HEK293 (cell line): ENCODE data around the gene FERMT2.

Experiments
- CTCF ChIA-PET: fragments of 350-600 bp; formaldehyde crosslinking; extraction: SDS; loops from one replicate; lab custom pipeline; 2021; ENCODE audit warnings: antibody characterized with exemption; lab: Yijun Ruan, JAX
- POLR2A ChIA-PET: fragments of 300-600 bp; formaldehyde crosslinking; extraction: SDS; loops from one replicate; lab custom pipeline; 2020; ENCODE audit warnings: antibody characterized with exemption, inconsistent platforms; lab: Yijun Ruan, JAX
- H3K27ac ChIP-seq: fragments of 200-500 bp; sonication (Bioruptor generic); 2 replicates; pipeline ENCODE4 v1.5.1; 2014; ENCODE audit warnings: low read depth, low read length, control low read depth, inconsistent platforms; ENCODE audit errors: extremely low read depth
- H3K36me3 ChIP-seq, 2 experiments: fragments of 200-500 bp in 1 of 2; sonication (Bioruptor generic) in 1 of 2; 1 replicate in 1 of 2; 2 replicates in 1 of 2; pipeline ENCODE4 v1.5.1; 2014 to 2017; ENCODE audit warnings: inconsistent platforms in 2 of 2, low read length in 2 of 2; ENCODE audit not compliant: control insufficient read depth in 2 of 2, insufficient read depth in 1 of 2
- H3K4me1 ChIP-seq: fragments of 200-500 bp; sonication (Bioruptor generic); 2 replicates; pipeline ENCODE4 v1.5.1; 2014; ENCODE audit warnings: mild to moderate bottlenecking, low read length, inconsistent platforms; ENCODE audit not compliant: control insufficient read depth, insufficient read depth
- H3K4me3 ChIP-seq: 2 replicates; pipeline ENCODE4 v1.5.1; 2011; ENCODE audit warnings: low read depth, mild to moderate bottlenecking, control low read depth, low read length, moderate library complexity
- H3K9me3 ChIP-seq: fragments of 200-500 bp; sonication (Bioruptor generic); 2 replicates; pipeline ENCODE4 v1.5.1; 2014; ENCODE audit warnings: low read depth, low read length, inconsistent platforms; ENCODE audit not compliant: control insufficient read depth, insufficient read depth
- FEZF1 ChIP-seq: fragments of 450-650 bp; formaldehyde crosslinking; IDR thresholded peaks from 2 replicates; pipeline ENCODE4 v1.5.1; 2016; ENCODE audit warnings: missing biosample characterization, missing genetic modification characterization
- OSR2 ChIP-seq: fragments of 450-650 bp; formaldehyde crosslinking; IDR thresholded peaks from 2 replicates; pipeline ENCODE4 v1.5.1; 2016; ENCODE audit warnings: missing biosample characterization, missing genetic modification characterization
- TCF7L2 ChIP-seq: IDR thresholded peaks from 2 replicates; pipeline ENCODE4 v1.6.1; 2011; ENCODE audit warnings: low read depth, mild to moderate bottlenecking, inconsistent platforms, low read length, moderate library complexity, borderline replicate concordance
- ZNF114 ChIP-seq: fragments of 450-650 bp; formaldehyde crosslinking; IDR thresholded peaks from 2 replicates; pipeline ENCODE4 v1.5.0; 2017; ENCODE audit warnings: missing biosample characterization, missing genetic modification characterization
- ZNF248 ChIP-seq: fragments of 450-650 bp; formaldehyde crosslinking; IDR thresholded peaks from 2 replicates; pipeline ENCODE4 v1.5.1; 2017; ENCODE audit warnings: missing biosample characterization, missing genetic modification characterization
- ZNF266 ChIP-seq: fragments of 450-650 bp; formaldehyde crosslinking; IDR thresholded peaks from 2 replicates; pipeline ENCODE4 v1.5.1; 2016; ENCODE audit warnings: missing biosample characterization, missing genetic modification characterization, low read depth
- ZNF629 ChIP-seq: fragments of 450-650 bp; formaldehyde crosslinking; IDR thresholded peaks from 2 replicates; pipeline ENCODE4 v1.5.1; 2017; ENCODE audit warnings: missing biosample characterization, missing genetic modification characterization
- TF ChIP-seq, protein P1 (sequence below): fragments of 450-650 bp; formaldehyde crosslinking; IDR thresholded peaks from 2 replicates; pipeline ENCODE4 v1.5.1; 2017; ENCODE audit warnings: missing biosample characterization, missing genetic modification characterization
- TF ChIP-seq, protein P2 (sequence below): fragments of 450-650 bp; IDR thresholded peaks from 2 replicates; pipeline ENCODE4 v1.5.1; 2018; ENCODE audit warnings: missing biosample characterization, mild to moderate bottlenecking, missing genetic modification characterization
- TF ChIP-seq, protein P3 (sequence below): fragments of 450-650 bp; formaldehyde crosslinking; IDR thresholded peaks from 2 replicates; pipeline ENCODE4 v1.5.1; 2016; ENCODE audit warnings: missing biosample characterization, missing genetic modification characterization
- TF ChIP-seq, protein P4 (sequence below): fragments of 450-650 bp; formaldehyde crosslinking; IDR thresholded peaks from 2 replicates; pipeline ENCODE4 v1.5.1; 2017; ENCODE audit warnings: missing biosample characterization, missing genetic modification characterization

FERMT2 gene

DNA sequence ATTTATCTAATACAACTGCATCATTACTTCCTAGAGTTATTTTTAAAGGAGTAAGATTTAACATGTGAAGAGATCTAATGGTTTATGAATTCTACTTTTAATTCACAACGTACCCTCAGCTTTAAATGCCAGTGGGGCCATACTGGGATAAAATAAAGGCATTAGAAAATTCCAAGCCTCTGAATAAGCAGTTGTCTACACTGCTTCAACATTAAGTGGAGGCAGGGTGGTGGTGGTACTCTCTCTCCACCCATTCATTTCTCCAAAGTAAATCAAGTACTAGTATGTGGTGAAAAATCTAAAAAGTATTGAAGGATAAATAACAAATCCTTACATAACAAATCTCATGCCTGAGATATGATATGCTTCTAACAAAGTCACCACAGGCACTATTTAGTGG is 52.4 kb downstream of the FERMT2 start:
- no peak for TF ChIP-seq OSR2 (tag by site-specific recombination)
- H3K4me1 ChIP-seq, result peaks cover 7% of the 10 kb centered on the region
- ChIA-PET POLR2A (no interaction called here), CTCF (interaction anchor here (0.5 kb wide), 1 partner anchor 231 kb away, joined by 6 read pairs; no protein-coding TSS in a partner anchor)
- no peaks in the 10 kb centered on the region; a peak in 1 of 3 replicates for H3K36me3 ChIP-seq
- no peaks in the 10 kb centered on the region for H3K9me3 ChIP-seq
- H3K27ac ChIP-seq, result no peak overlapping the region
- no peak overlapping the region for H3K4me3 ChIP-seq

DNA sequence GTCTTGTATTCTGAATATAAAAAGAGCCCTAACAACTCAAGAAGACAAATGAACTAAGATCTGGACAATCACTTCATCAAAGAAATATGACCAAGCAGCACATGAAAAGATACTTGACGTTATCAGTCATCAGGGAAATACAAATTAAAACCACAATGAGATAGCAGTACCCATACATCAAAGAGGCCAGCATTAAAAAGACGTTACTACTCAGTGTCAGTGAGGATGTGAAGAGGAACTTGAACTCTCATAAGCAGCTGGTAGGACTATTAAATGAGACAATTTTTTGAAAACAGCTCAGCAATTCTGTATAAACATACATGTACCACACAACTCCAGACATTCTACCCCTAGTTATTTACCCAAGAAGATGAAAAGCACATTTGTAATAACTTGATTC is 55.9 kb downstream of the FERMT2 start:
- no peak overlapping the region for H3K27ac ChIP-seq
- no peak overlapping the region for H3K4me3 ChIP-seq
- no peaks in the 10 kb centered on the region for H3K9me3 ChIP-seq
- H3K4me1 ChIP-seq, result peaks cover 7% of the 10 kb centered on the region
- POLR2A ChIA-PET, result no interaction called here
- CTCF ChIA-PET, result no interaction called here
- TF ChIP-seq ZNF114 (tag by site-specific recombination) (no peak), TCF7L2 (peak; percentile 72; the same call in 1 of the 2 replicates), ZNF248 (tag by site-specific recombination) (no peak), ZNF629 (tag by site-specific recombination) (0 out of 2 replicates have a peak, but pooled peaks have one; percentile 9), OSR2 (tag by site-specific recombination) (peak; percentile 36; the same call in 1 of the 2 replicates), FEZF1 (peak; percentile 64; the same call in 1 of the 2 replicates), ZNF266 (tag by site-specific recombination) (no peak)
- TF ChIP-seq, protein P1, sequence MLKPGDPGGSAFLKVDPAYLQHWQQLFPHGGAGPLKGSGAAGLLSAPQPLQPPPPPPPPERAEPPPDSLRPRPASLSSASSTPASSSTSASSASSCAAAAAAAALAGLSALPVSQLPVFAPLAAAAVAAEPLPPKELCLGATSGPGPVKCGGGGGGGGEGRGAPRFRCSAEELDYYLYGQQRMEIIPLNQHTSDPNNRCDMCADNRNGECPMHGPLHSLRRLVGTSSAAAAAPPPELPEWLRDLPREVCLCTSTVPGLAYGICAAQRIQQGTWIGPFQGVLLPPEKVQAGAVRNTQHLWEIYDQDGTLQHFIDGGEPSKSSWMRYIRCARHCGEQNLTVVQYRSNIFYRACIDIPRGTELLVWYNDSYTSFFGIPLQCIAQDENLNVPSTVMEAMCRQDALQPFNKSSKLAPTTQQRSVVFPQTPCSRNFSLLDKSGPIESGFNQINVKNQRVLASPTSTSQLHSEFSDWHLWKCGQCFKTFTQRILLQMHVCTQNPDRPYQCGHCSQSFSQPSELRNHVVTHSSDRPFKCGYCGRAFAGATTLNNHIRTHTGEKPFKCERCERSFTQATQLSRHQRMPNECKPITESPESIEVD (tag by site-specific recombination), result 0 out of 2 replicates have a peak, but pooled peaks have one; percentile 27
- H3K36me3 ChIP-seq, result peaks cover 6 to 11% of the 10 kb centered on the region in 2 experiments; a peak in 2 of 3 replicates

DNA sequence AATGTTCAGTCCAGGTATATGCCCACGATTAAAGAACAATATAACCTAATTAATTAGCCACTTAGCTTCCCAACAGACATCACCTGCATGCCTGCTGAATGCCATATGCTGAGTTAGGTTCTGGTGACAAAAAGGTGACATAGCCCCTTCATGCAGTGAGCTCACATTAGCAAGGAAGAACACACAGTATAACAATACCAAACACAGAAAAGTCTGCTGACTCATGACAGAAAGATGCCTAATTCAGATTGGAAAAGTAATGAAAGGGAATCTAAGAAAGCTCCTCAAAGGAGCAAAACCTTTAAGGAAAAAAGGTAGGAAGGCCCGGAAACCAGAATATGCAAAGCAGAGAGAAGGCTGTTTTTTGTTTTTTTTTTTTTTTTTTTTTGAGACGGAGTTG is 59.0 kb downstream of the FERMT2 start:
- TF ChIP-seq, protein P2, sequence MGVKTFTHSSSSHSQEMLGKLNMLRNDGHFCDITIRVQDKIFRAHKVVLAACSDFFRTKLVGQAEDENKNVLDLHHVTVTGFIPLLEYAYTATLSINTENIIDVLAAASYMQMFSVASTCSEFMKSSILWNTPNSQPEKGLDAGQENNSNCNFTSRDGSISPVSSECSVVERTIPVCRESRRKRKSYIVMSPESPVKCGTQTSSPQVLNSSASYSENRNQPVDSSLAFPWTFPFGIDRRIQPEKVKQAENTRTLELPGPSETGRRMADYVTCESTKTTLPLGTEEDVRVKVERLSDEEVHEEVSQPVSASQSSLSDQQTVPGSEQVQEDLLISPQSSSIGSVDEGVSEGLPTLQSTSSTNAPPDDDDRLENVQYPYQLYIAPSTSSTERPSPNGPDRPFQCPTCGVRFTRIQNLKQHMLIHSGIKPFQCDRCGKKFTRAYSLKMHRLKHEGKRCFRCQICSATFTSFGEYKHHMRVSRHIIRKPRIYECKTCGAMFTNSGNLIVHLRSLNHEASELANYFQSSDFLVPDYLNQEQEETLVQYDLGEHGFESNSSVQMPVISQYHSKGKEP (tag by site-specific recombination), result no peak
- TF ChIP-seq, protein P3, sequence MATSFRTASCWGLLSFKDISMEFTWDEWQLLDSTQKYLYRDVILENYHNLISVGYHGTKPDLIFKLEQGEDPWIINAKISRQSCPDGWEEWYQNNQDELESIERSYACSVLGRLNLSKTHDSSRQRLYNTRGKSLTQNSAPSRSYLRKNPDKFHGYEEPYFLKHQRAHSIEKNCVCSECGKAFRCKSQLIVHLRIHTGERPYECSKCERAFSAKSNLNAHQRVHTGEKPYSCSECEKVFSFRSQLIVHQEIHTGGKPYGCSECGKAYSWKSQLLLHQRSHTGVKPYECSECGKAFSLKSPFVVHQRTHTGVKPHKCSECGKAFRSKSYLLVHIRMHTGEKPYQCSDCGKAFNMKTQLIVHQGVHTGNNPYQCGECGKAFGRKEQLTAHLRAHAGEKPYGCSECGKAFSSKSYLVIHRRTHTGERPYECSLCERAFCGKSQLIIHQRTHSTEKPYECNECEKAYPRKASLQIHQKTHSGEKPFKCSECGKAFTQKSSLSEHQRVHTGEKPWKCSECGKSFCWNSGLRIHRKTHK (tag by site-specific recombination), result no peak
- TF ChIP-seq, protein P4, sequence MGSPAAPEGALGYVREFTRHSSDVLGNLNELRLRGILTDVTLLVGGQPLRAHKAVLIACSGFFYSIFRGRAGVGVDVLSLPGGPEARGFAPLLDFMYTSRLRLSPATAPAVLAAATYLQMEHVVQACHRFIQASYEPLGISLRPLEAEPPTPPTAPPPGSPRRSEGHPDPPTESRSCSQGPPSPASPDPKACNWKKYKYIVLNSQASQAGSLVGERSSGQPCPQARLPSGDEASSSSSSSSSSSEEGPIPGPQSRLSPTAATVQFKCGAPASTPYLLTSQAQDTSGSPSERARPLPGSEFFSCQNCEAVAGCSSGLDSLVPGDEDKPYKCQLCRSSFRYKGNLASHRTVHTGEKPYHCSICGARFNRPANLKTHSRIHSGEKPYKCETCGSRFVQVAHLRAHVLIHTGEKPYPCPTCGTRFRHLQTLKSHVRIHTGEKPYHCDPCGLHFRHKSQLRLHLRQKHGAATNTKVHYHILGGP, result no peak
- peaks cover 7% of the 10 kb centered on the region for H3K4me1 ChIP-seq
- no peak overlapping the region for H3K4me3 ChIP-seq
- ChIA-PET POLR2A (no interaction called here), CTCF (interaction anchor here (0.9 kb wide), 1 partner anchor 69 kb away, joined by 3 read pairs; no protein-coding TSS in a partner anchor)
- no peaks in the 10 kb centered on the region for H3K9me3 ChIP-seq
- peaks cover 9 to 17% of the 10 kb centered on the region in 2 experiments for H3K36me3 ChIP-seq
- H3K27ac ChIP-seq, result no peak overlapping the region
